Measurements from ENCODE around the gene SLC26A3.
A peak's percentile ranks its signal among the peaks of the same experiment; 100 is the strongest.

SLC26A3 gene

GRCh38 chr7:107744345-107744750, 58.7 kb downstream of the SLC26A3 start:
- no peak for DNase-seq (ENCODE audit: low read depth)

- peak; percentile 93 for DNase-seq (ENCODE audit: low read depth)
These were observed 59.3 kb downstream of the SLC26A3 start, which contains the start of gene CBLL1 for GRCh38 chr7:107743567-107744344. CBLL1 (plus strand) TSS chr7:107744142; CDS start chr7:107744164, 22 bp downstream.

- no peak for DNase-seq (ENCODE audit: low read depth)
These were observed 60.1 kb downstream of the SLC26A3 start for GRCh38 chr7:107742678-107743566.

GRCh38 chr7:107728276-107728675, 74.7 kb downstream of the SLC26A3 start:
- DNase-seq (ENCODE audit: low read depth), result no peak

GRCh38 chr7:107726356-107727130, 76.5 kb downstream of the SLC26A3 start:
- DNase-seq (ENCODE audit: low read depth), result no peak

- peak; percentile 55 for DNase-seq (ENCODE audit: low read depth)
These were observed 77.8 kb downstream of the SLC26A3 start for GRCh38 chr7:107725138-107725740.

GRCh38 chr7:107723255-107723654, 79.8 kb downstream of the SLC26A3 start:
- DNase-seq (ENCODE audit: low read depth), result no peak

GRCh38 chr7:107721286-107721685, 81.7 kb downstream of the SLC26A3 start:
- no peak for DNase-seq (ENCODE audit: low read depth)

- DNase-seq (ENCODE audit: low read depth), result no peak
These were observed 84.4 kb downstream of the SLC26A3 start for GRCh38 chr7:107718456-107719193.

GRCh38 chr7:107715531-107715930, 87.5 kb downstream of the SLC26A3 start:
- DNase-seq (ENCODE audit: low read depth), result no peak
